H9 (cell line): ENCODE results near the gene MRC2. TPM values are rescaled to one million over a fixed set of nuclear protein-coding genes. Genes with fewer than 3 reads are reported as not detected.

Experiments
- DNase-seq: peaks from one replicate; pipeline ENCODE4 v3.0.0-alpha.2; 2017
- H2AFZ ChIP-seq: one replicate; pipeline ENCODE4 v1.6.1; 2013; ENCODE audit warnings: mild to moderate bottlenecking, low read length, control low read depth, moderate library complexity
- H2AK5ac ChIP-seq: 2 replicates; pipeline ENCODE4 v1.6.1; 2013; ENCODE audit warnings: low read length, control low read depth, mixed read lengths; ENCODE audit not compliant: insufficient read length
- H2BK120ac ChIP-seq: one replicate; pipeline ENCODE4 v1.6.1; 2013; ENCODE audit warnings: low read depth, mild to moderate bottlenecking, low read length, control low read depth, inconsistent platforms; ENCODE audit not compliant: poor library complexity, severe bottlenecking
- H2BK12ac ChIP-seq: 2 replicates; pipeline ENCODE4 v1.6.1; 2013; ENCODE audit warnings: low read length, control low read depth, mixed read lengths, low read depth; ENCODE audit not compliant: insufficient read length
- H2BK15ac ChIP-seq: 2 replicates; pipeline ENCODE4 v1.6.1; 2013; ENCODE audit warnings: low read depth, low read length, control low read depth
- H2BK20ac ChIP-seq: one replicate; pipeline ENCODE4 v1.6.1; 2013; ENCODE audit warnings: low read depth, mild to moderate bottlenecking, low read length, control low read depth, inconsistent platforms; ENCODE audit not compliant: poor library complexity, severe bottlenecking
- H2BK5ac ChIP-seq: 2 replicates; pipeline ENCODE4 v1.6.1; 2013; ENCODE audit warnings: low read length, control low read depth, mixed read lengths; ENCODE audit not compliant: insufficient read length
- H3K14ac ChIP-seq: 2 replicates; pipeline ENCODE4 v1.6.1; 2013; ENCODE audit warnings: low read length, control low read depth; ENCODE audit not compliant: insufficient read depth
- H3K18ac ChIP-seq: 2 replicates; pipeline ENCODE4 v1.6.1; 2013; ENCODE audit warnings: low read depth, mild to moderate bottlenecking, mixed read lengths, low read length, control low read depth; ENCODE audit not compliant: insufficient read length
- H3K23ac ChIP-seq: 2 replicates; pipeline ENCODE4 v1.6.1; 2013; ENCODE audit warnings: low read length, control low read depth, mixed read lengths, low read depth; ENCODE audit not compliant: insufficient read length
- H3K23me2 ChIP-seq: 2 replicates; pipeline ENCODE4 v1.6.1; 2013; ENCODE audit warnings: low read depth, mild to moderate bottlenecking, mixed read lengths, low read length, control low read depth; ENCODE audit not compliant: insufficient read length, poor library complexity, severe bottlenecking
- H3K27ac ChIP-seq: 2 replicates; pipeline ENCODE4 v1.5.1; 2013; ENCODE audit warnings: low read length, control low read depth, mixed read lengths, low read depth; ENCODE audit not compliant: insufficient read length
- H3K27me3 ChIP-seq: 2 replicates; pipeline ENCODE4 v1.6.1; 2013; ENCODE audit warnings: low read length, control low read depth, inconsistent platforms; ENCODE audit not compliant: insufficient read depth
- H3K4ac ChIP-seq: 2 replicates; pipeline ENCODE4 v1.6.1; 2013; ENCODE audit warnings: low read depth, mild to moderate bottlenecking, control low read depth, inconsistent platforms, low read length, moderate library complexity
- H3K4me1 ChIP-seq: 2 replicates; pipeline ENCODE4 v1.6.1; 2013; ENCODE audit warnings: low read length, control low read depth, inconsistent platforms; ENCODE audit not compliant: insufficient read depth
- H3K4me2 ChIP-seq: 2 replicates; pipeline ENCODE4 v1.6.1; 2013; ENCODE audit warnings: low read length, control low read depth, mixed read lengths; ENCODE audit not compliant: insufficient read length, insufficient read depth
- H3K56ac ChIP-seq: 2 replicates; pipeline ENCODE4 v1.6.1; 2013; ENCODE audit warnings: low read depth, mild to moderate bottlenecking, mixed read lengths, low read length, control low read depth; ENCODE audit not compliant: insufficient read length
- H3K79me1 ChIP-seq: 2 replicates; pipeline ENCODE4 v1.6.1; 2013; ENCODE audit warnings: low read depth, mild to moderate bottlenecking, moderate library complexity, low read length, control low read depth, inconsistent platforms; ENCODE audit not compliant: insufficient read depth, poor library complexity, severe bottlenecking
- H3K79me2 ChIP-seq: 2 replicates; pipeline ENCODE4 v1.6.1; 2013; ENCODE audit warnings: low read length, control low read depth, inconsistent platforms; ENCODE audit not compliant: insufficient read depth
- H3K9ac ChIP-seq: 2 replicates; pipeline ENCODE4 v1.6.1; 2013; ENCODE audit warnings: low read length, control low read depth, mixed read lengths; ENCODE audit not compliant: insufficient read length; ENCODE audit errors: extremely low read depth
- H3K9me3 ChIP-seq: one replicate; pipeline ENCODE4 v1.6.1; 2013; ENCODE audit warnings: low read depth, low read length, inconsistent platforms; ENCODE audit not compliant: control insufficient read depth
- H3T11ph ChIP-seq: one replicate; pipeline ENCODE4 v1.6.1; 2013; ENCODE audit warnings: mild to moderate bottlenecking, low read length, control low read depth, inconsistent platforms
- H4K20me1 ChIP-seq: one replicate; pipeline ENCODE4 v1.6.1; 2013; ENCODE audit not compliant: control insufficient read depth, insufficient read length, insufficient read depth
- H4K5ac ChIP-seq: 2 replicates; pipeline ENCODE4 v1.6.1; 2013; ENCODE audit warnings: low read depth, mild to moderate bottlenecking, mixed read lengths, low read length, control low read depth; ENCODE audit not compliant: insufficient read length
- H4K8ac ChIP-seq: replicated peaks from 2 replicates; pipeline ENCODE4 v1.6.1; 2013; ENCODE audit warnings: low read length, control low read depth, mixed read lengths, low read depth; ENCODE audit not compliant: insufficient read length
- H4K91ac ChIP-seq: 2 replicates; pipeline ENCODE4 v1.6.1; 2013; ENCODE audit warnings: low read depth, mild to moderate bottlenecking, moderate library complexity, mixed read lengths, low read length, control low read depth; ENCODE audit not compliant: insufficient read length
- H3K27ac Mint-ChIP-seq, 3 experiments: 2 replicates in 2 of 3; 3 replicates in 1 of 3; pipeline ENCODE4 v1.8.0; 2020 to 2021; ENCODE audit warnings: mixed read lengths in 3 of 3, mild to moderate bottlenecking in 1 of 3, moderate library complexity in 1 of 3
- H3K27me3 Mint-ChIP-seq: 2 replicates; pipeline ENCODE4 v1.8.0; 2021; ENCODE audit warnings: low read depth, mild to moderate bottlenecking, moderate library complexity, mixed read lengths
- H3K36me3 Mint-ChIP-seq, 3 experiments: 2 replicates in 2 of 3; 3 replicates in 1 of 3; pipeline ENCODE4 v1.8.0; 2020 to 2021; ENCODE audit warnings: low read depth in 3 of 3, mixed read lengths in 3 of 3; ENCODE audit not compliant: insufficient read depth in 1 of 3
- H3K4me1 Mint-ChIP-seq, 2 experiments: 2 replicates each; pipeline ENCODE4 v1.8.0; 2020; ENCODE audit warnings: mixed read lengths in 2 of 2
- H3K4me3 Mint-ChIP-seq, 2 experiments: 2 replicates in 1 of 2; 3 replicates in 1 of 2; pipeline ENCODE4 v1.8.0; 2020 to 2021; ENCODE audit warnings: mild to moderate bottlenecking in 2 of 2, mixed read lengths in 2 of 2, moderate library complexity in 1 of 2
- H3K9me3 Mint-ChIP-seq, 2 experiments: 2 replicates in 1 of 2; 3 replicates in 1 of 2; pipeline ENCODE4 v1.8.0; 2020; ENCODE audit warnings: mild to moderate bottlenecking in 2 of 2, mixed read lengths in 2 of 2, moderate library complexity in 1 of 2
- CTCF ChIP-seq: fragments of 200-600 bp; sonication (generic); conservative IDR thresholded peaks from 3 replicates; pipeline ENCODE4 v1.8.0; 2021; ENCODE audit warnings: antibody characterized with exemption, mild to moderate bottlenecking
- WGBS: extraction: QIAGEN DNeasy Blood & Tissue Kit; methylation state at CpG from one replicate; pipeline ENCODE4 v1.1.7; 2013; ENCODE audit warnings: missing lambda C conversion rate, low lambda C conversion rate, mixed read lengths; ENCODE audit not compliant: insufficient read length; ENCODE audit errors: extremely low coverage; 5-methylcytosine and 5-hydroxymethylcytosine counted together
- total RNA-seq: library from RNA; stranded (reverse); gene quantifications from 2 replicates; pipeline ENCODE4 v1.2.1, GENCODE V29; 2021

Gene MRC2
- total RNA-seq, 1 experiment from 2014 or later = 18.7 TPM

- Histone ChIP-seq H3K27me3 (no peaks in the 10 kb centered on the region), H2AK5ac (no peak overlapping the region), H3K79me2 (peaks cover 4% of the 10 kb centered on the region; the same call in 1 of the 2 replicates), H3K79me1 (no peaks in the 10 kb centered on the region), H3K56ac (no peak overlapping the region), H2BK5ac (no peak overlapping the region), H3K4me2 (peak overlapping the region; percentile 52), H3K4ac (no peak overlapping the region), H2AFZ (no peak overlapping the region), H3T11ph (no peak overlapping the region), H4K20me1 (no peaks in the 10 kb centered on the region), H2BK15ac (no peak overlapping the region), H4K91ac (no peak overlapping the region), H2BK20ac (no peak overlapping the region), H3K18ac (no peak overlapping the region), H4K8ac (no peak overlapping the region), H2BK120ac (no peak overlapping the region), H4K5ac (no peak overlapping the region), H3K14ac (peak overlapping the region; percentile 33; the same call in 1 of the 2 replicates), H3K23me2 (peaks cover 16% of the 10 kb centered on the region), H3K27ac (no peak overlapping the region), H3K9me3 (no peaks in the 10 kb centered on the region), H3K4me1 (peaks cover 9% of the 10 kb centered on the region; the same call in 1 of the 2 replicates), H3K23ac (no peak overlapping the region), H3K9ac (no peak overlapping the region), H2BK12ac (no peak overlapping the region)
- H3K27ac Mint-ChIP-seq = peak overlapping the region in 1 of 3 experiments; percentile 39; a peak in 1 of 7 replicates
- DNase-seq = peak; percentile 37
- H3K27me3 Mint-ChIP-seq = peaks cover 22% of the 10 kb centered on the region
- no peaks in the 10 kb centered on the region; a peak in 1 of 5 replicates for H3K9me3 Mint-ChIP-seq
- H3K4me1 Mint-ChIP-seq = peaks cover 44 to 48% of the 10 kb centered on the region in 2 experiments
- no CpG with 5 or more reads among the region's 61 CpGs for WGBS
- H3K36me3 Mint-ChIP-seq = peaks cover 0 to 15% (median 5%) of the 10 kb centered on the region in 3 experiments; a peak in 5 of 7 replicates
- H3K4me3 Mint-ChIP-seq = peak overlapping the region; percentile 80 to 90
- no peak for TF ChIP-seq CTCF
Observed at GRCh38 chr17:62627904-62628633, 599 bp downstream of the MRC2 start.
